Large intestine (tissue), 3 donors: ENCODE results near the gene HPN. TPM values are rescaled to one million over a fixed set of nuclear protein-coding genes. Genes with fewer than 3 reads are reported as not detected.

Experiments
- DNase-seq, 2 donors: peaks; one replicate each; pipeline versions ENCODE4 v3.0.0 to v3.0.0-alpha.2; 2013
- H3K27ac ChIP-seq: one replicate; pipeline ENCODE4 v1.5.1; 2013; ENCODE audit warnings: low read length
- H3K27me3 ChIP-seq: 2 replicates; pipeline ENCODE4 v1.6.1; 2013; ENCODE audit warnings: low read length; ENCODE audit not compliant: control insufficient read depth, insufficient read depth
- H3K36me3 ChIP-seq: 2 replicates; pipeline ENCODE4 v1.6.1; 2013; ENCODE audit warnings: low read length; ENCODE audit not compliant: control insufficient read depth, insufficient read depth
- H3K4me1 ChIP-seq: one replicate; pipeline ENCODE4 v1.6.1; 2013; ENCODE audit warnings: low read length; ENCODE audit not compliant: control insufficient read depth, insufficient read depth
- H3K4me3 ChIP-seq: one replicate; pipeline ENCODE4 v1.5.1; 2013; ENCODE audit warnings: low read length
- H3K9me3 ChIP-seq: one replicate; pipeline ENCODE4 v1.6.1; 2013; ENCODE audit warnings: mild to moderate bottlenecking, low read depth, low read length, moderate library complexity; ENCODE audit not compliant: control insufficient read depth
- WGBS: methylation state at CpG from one replicate; pipeline ENCODE4 v1.1.5; 2013; ENCODE audit warnings: low lambda C conversion rate; ENCODE audit not compliant: insufficient coverage; 5-methylcytosine and 5-hydroxymethylcytosine counted together
- polyA plus RNA-seq: library from polyadenylated mRNA; unstranded; fragments of 120-200 nt; gene quantifications from one replicate; pipeline ENCODE4 v1.2.1, GENCODE V29; 2013

HPN gene
- polyA plus RNA-seq, 1 donor, result 309 TPM

- Histone ChIP-seq H3K27ac (no peak overlapping the region), H3K4me3 (no peak overlapping the region), H3K36me3 (no peaks in the 10 kb centered on the region), H3K4me1 (no peaks in the 10 kb centered on the region), H3K9me3 (peaks cover 5% of the 10 kb centered on the region), H3K27me3 (no peaks in the 10 kb centered on the region)
- no peak for DNase-seq
- WGBS, result no CpG with 5 or more reads among the region's 10 CpGs
Measured at GRCh38 chr19:35073516-35073915, 32.0 kb downstream of the HPN start.

- DNase-seq, result no peak
- Histone ChIP-seq H3K27me3 (no peaks in the 10 kb centered on the region), H3K9me3 (peaks cover 5% of the 10 kb centered on the region), H3K4me1 (no peaks in the 10 kb centered on the region), H3K27ac (no peak overlapping the region), H3K4me3 (no peak overlapping the region), H3K36me3 (no peaks in the 10 kb centered on the region)
- no CpG with 5 or more reads among the region's 8 CpGs for WGBS
Measured at GRCh38 chr19:35073941-35074340, 32.4 kb downstream of the HPN start.

GRCh38 chr19:35074426-35075201 is 33.1 kb downstream of the HPN start:
- DNase-seq, result no peak
- Histone ChIP-seq H3K36me3 (no peaks in the 10 kb centered on the region), H3K4me1 (no peaks in the 10 kb centered on the region), H3K27me3 (no peaks in the 10 kb centered on the region), H3K27ac (no peak overlapping the region), H3K4me3 (no peak overlapping the region), H3K9me3 (peaks cover 5% of the 10 kb centered on the region)
- WGBS, result no CpG with 5 or more reads among the region's 21 CpGs

GRCh38 chr19:35075202-35076025 is 33.9 kb downstream of the HPN start:
- Histone ChIP-seq H3K27me3 (no peaks in the 10 kb centered on the region), H3K9me3 (peaks cover 4% of the 10 kb centered on the region), H3K4me3 (no peak overlapping the region), H3K36me3 (no peaks in the 10 kb centered on the region), H3K4me1 (no peaks in the 10 kb centered on the region), H3K27ac (no peak overlapping the region)
- WGBS, result 82% methylated on average over 10 of the region's 21 CpGs
- no peak for DNase-seq

- no peak for DNase-seq
Measured at GRCh38 chr19:35076026-35076370, 34.5 kb downstream of the HPN start.

GRCh38 chr19:35076657-35077056 is 35.1 kb downstream of the HPN start:
- Histone ChIP-seq H3K36me3 (no peaks in the 10 kb centered on the region), H3K9me3 (no peaks in the 10 kb centered on the region), H3K4me1 (no peaks in the 10 kb centered on the region), H3K27me3 (no peaks in the 10 kb centered on the region), H3K27ac (no peak overlapping the region), H3K4me3 (no peak overlapping the region)
- WGBS, result no CpG with 5 or more reads among the region's 8 CpGs
- DNase-seq, result no peak

More at GRCh38 chr19:35076026-35076370, 34.5 kb downstream of the HPN start:
- Histone ChIP-seq H3K27ac (no peak overlapping the region), H3K4me3 (no peak overlapping the region), H3K36me3 (no peaks in the 10 kb centered on the region), H3K9me3 (no peaks in the 10 kb centered on the region), H3K27me3 (no peaks in the 10 kb centered on the region), H3K4me1 (no peaks in the 10 kb centered on the region)
- no CpG with 5 or more reads among the region's 6 CpGs for WGBS

GRCh38 chr19:35077411-35078223 is 36.1 kb downstream of the HPN start:
- Histone ChIP-seq H3K27me3 (no peaks in the 10 kb centered on the region), H3K4me3 (no peak overlapping the region), H3K36me3 (no peaks in the 10 kb centered on the region), H3K27ac (no peak overlapping the region), H3K9me3 (no peaks in the 10 kb centered on the region), H3K4me1 (no peaks in the 10 kb centered on the region)
- no peak for DNase-seq
- WGBS, result 96% methylated on average over 3 of the region's 17 CpGs

GRCh38 chr19:35079826-35080225 is 38.3 kb downstream of the HPN start:
- no peak for DNase-seq
- Histone ChIP-seq H3K4me3 (no peak overlapping the region), H3K27me3 (no peaks in the 10 kb centered on the region), H3K9me3 (no peaks in the 10 kb centered on the region), H3K27ac (no peak overlapping the region), H3K4me1 (no peaks in the 10 kb centered on the region), H3K36me3 (no peaks in the 10 kb centered on the region)
- no CpG with 5 or more reads among the region's 14 CpGs for WGBS

GRCh38 chr19:35080613-35081170 is 39.2 kb downstream of the HPN start:
- H3K4me3 ChIP-seq, result no peak overlapping the region
- no peaks in the 10 kb centered on the region for H3K27me3 ChIP-seq
- H3K36me3 ChIP-seq, result no peaks in the 10 kb centered on the region
- H3K27ac ChIP-seq, result no peak overlapping the region
- H3K9me3 ChIP-seq, result no peaks in the 10 kb centered on the region
- DNase-seq, result no peak
- no CpG with 5 or more reads among the region's 16 CpGs for WGBS
- H3K4me1 ChIP-seq, result no peaks in the 10 kb centered on the region

- Histone ChIP-seq H3K4me1 (no peaks in the 10 kb centered on the region), H3K9me3 (no peaks in the 10 kb centered on the region)
- no CpG with 5 or more reads among the region's 6 CpGs for WGBS
Measured at GRCh38 chr19:35081201-35081600, 39.7 kb downstream of the HPN start.

More at GRCh38 chr19:35081201-35081600, 39.7 kb downstream of the HPN start:
- H3K4me3 ChIP-seq, result no peak overlapping the region
- no peaks in the 10 kb centered on the region for H3K27me3 ChIP-seq
- no peak overlapping the region for H3K27ac ChIP-seq
- DNase-seq, result no peak
- H3K36me3 ChIP-seq, result no peaks in the 10 kb centered on the region
